ENCODE measurements around the gene SSPN. TPM values are rescaled to one million over a fixed set of nuclear protein-coding genes. Genes with fewer than 3 reads are reported as not detected.

SSPN gene
- total RNA-seq, 2 experiments from 2014 or later = not detected

DNA sequence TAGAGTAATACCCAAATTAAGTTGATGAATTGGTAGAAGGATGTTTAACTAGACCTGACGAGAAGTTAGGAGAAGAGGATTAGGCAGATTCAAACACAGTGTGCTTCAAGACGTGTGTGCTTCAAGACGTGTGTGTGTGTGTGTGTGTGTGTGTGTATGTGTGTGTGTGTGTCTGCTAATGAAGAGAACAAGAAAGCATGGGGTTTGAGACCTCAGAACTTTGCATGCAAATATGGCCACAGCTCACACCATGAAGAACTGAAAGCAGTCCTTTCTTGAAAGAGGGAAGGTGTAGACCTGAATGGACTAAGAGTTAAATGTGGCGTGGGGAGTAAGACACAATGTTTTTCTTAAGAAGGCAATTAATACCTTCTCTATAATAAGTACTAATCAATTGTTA is 32.5 kb upstream of the SSPN start:
- H3K9me3 Mint-ChIP-seq (ENCODE audit: low read depth) = no peaks in the 10 kb centered on the region
- ChIA-PET CTCF (interaction anchor here (0.6 kb wide), 1 partner anchor 18 kb away, joined by 3 read pairs; no protein-coding TSS in a partner anchor), POLR2A (no interaction called here)
- peaks cover 20% of the 10 kb centered on the region for H3K27me3 Mint-ChIP-seq
- no peak overlapping the region for H3K4me3 Mint-ChIP-seq
- H3K36me3 Mint-ChIP-seq (ENCODE audit: low read depth) = no peaks in the 10 kb centered on the region
- intact Hi-C loops (cut with DNase I, micrococcal nuclease) = no loop called here
- no peak overlapping the region for H3K27ac Mint-ChIP-seq
- no peaks in the 10 kb centered on the region for H3K4me1 Mint-ChIP-seq
- ATAC-seq (no peak), DNase-seq (no peak)

DNA sequence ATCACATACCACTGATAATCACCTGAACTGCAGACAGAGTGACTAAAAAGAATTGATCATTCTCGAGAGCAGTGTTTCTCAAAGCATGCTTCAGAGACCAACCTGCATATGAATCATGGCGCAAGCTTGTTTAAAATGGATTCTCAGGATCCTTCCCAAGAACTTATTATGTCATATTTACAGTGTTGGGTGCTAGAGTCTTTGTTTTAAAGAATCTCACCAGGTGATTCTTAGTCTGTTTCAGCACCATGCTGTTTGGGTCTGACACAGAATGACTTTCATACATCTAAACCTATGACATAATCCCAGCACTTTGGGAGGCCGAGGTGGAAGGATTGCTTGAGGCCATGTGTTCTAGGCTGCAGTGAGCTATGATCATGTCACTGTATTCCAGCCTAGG is 31.3 kb upstream of the SSPN start:
- no peak overlapping the region for H3K27ac Mint-ChIP-seq
- peaks cover 17% of the 10 kb centered on the region for H3K27me3 Mint-ChIP-seq
- no peak overlapping the region for H3K4me3 Mint-ChIP-seq
- intact Hi-C loops (cut with DNase I, micrococcal nuclease) = no loop called here
- ChIA-PET CTCF (interaction anchor here (1.3 kb wide), 1 partner anchor 9 kb away, joined by 4 read pairs; no protein-coding TSS in a partner anchor), POLR2A (no interaction called here)
- no peaks in the 10 kb centered on the region for H3K36me3 Mint-ChIP-seq (ENCODE audit: low read depth)
- H3K4me1 Mint-ChIP-seq = no peaks in the 10 kb centered on the region
- DNase-seq (no peak), ATAC-seq (no peak)
- no peaks in the 10 kb centered on the region for H3K9me3 Mint-ChIP-seq (ENCODE audit: low read depth)

DNA sequence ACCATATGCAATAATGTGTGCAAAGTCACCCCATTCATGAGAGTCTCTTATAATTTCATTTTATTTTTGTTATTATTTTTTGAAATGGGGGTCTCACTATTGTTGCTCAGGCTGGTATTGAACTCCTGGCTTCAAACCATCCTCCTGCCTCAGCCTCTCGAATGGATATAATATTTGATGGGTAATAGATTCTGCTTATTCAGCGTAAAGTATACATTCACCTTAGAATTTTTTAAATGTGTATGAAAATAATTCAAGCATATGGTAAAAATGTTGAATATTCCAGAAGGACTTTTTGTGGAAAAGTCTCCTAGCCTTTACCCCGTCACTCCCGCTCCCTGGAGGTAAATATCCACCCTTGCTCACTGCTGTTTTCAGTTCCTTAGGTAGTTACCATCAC is 23.4 kb upstream of the SSPN start:
- Mint-ChIP-seq H3K36me3 (ENCODE audit: low read depth) (no peaks in the 10 kb centered on the region), H3K4me3 (no peak overlapping the region), H3K27ac (no peak overlapping the region), H3K27me3 (peaks cover 15% of the 10 kb centered on the region), H3K4me1 (no peaks in the 10 kb centered on the region), H3K9me3 (ENCODE audit: low read depth) (no peaks in the 10 kb centered on the region)
- intact Hi-C loops (cut with DNase I, micrococcal nuclease) = no loop called here
- CTCF ChIA-PET = interaction anchor here (0.6 kb wide), 2 partner anchors 469 to 597 kb away, joined by 3 to 5 read pairs; no protein-coding TSS in a partner anchor
- DNase-seq (no peak), ATAC-seq (no peak)
- POLR2A ChIA-PET = no interaction called here

DNA sequence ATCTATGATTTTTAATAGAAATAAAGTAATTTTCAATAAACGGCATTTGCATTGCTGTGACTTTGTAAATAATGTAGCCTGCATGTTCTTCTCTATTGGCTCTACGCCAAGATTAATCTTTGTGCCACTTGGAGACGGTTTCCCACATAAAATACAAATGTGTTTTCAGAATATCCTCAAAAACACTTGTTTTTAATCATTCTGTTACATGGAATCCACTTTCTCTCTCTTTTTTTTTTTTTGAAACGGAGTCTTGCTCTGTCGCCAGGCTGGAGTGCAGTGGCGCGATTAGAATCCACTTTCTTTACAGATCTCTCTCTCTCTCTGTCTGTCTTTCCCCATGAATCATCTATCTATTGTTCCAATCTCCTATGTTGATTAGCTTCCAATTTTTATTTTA is 22.8 kb upstream of the SSPN start:
- H3K9me3 Mint-ChIP-seq (ENCODE audit: low read depth) = no peaks in the 10 kb centered on the region
- ChIA-PET CTCF (interaction anchor here (0.5 kb wide), 1 partner anchor 421 kb away, joined by 3 read pairs; no protein-coding TSS in a partner anchor), POLR2A (no interaction called here)
- H3K36me3 Mint-ChIP-seq (ENCODE audit: low read depth) = no peaks in the 10 kb centered on the region
- H3K27me3 Mint-ChIP-seq = peaks cover 15% of the 10 kb centered on the region
- ATAC-seq (no peak), DNase-seq (no peak)
- H3K4me3 Mint-ChIP-seq = no peak overlapping the region
- no peaks in the 10 kb centered on the region for H3K4me1 Mint-ChIP-seq
- no peak overlapping the region for H3K27ac Mint-ChIP-seq
- intact Hi-C loops (cut with DNase I, micrococcal nuclease) = no loop called here

DNA sequence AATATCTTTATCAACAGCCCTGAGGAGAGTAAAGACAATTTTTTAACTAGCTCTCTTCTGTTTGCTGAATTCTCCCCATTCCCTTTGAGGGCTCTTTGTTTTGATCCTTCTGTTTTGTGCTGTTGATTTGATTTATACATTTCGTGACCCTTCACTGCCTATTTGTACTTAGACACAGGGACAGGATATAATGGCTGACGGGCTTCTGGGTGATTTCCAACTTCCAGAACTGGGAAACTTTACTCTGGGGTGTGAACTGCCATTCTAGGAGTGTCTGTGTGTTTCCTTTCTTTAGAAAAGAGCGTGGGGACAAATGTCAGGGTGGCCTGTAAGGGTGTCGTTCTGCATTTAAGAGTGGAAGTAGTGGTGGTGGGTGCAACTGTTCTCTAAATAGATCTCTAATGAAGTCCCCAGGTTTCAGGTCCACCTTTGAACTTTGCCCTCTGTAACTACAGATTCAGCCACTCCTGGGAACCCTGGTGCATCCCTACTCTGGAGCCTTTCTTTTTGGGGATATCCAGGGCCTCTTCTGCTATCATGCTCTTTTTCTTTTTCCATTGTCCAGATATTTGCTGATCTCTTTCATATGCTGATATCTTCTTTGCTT is 22.3 kb upstream of the SSPN start:
- POLR2A ChIA-PET = no interaction called here
- Mint-ChIP-seq H3K4me3 (no peak overlapping the region), H3K27ac (no peak overlapping the region), H3K4me1 (no peaks in the 10 kb centered on the region), H3K36me3 (ENCODE audit: low read depth) (no peaks in the 10 kb centered on the region), H3K27me3 (peaks cover 14% of the 10 kb centered on the region), H3K9me3 (ENCODE audit: low read depth) (no peaks in the 10 kb centered on the region)
- intact Hi-C loops (cut with DNase I, micrococcal nuclease) = no loop called here
- no peak for DNase-seq
- ATAC-seq = no peak
- CTCF ChIA-PET = interaction anchor here (0.5 kb wide), 1 partner anchor 420 kb away, joined by 3 read pairs; no protein-coding TSS in a partner anchor

DNA sequence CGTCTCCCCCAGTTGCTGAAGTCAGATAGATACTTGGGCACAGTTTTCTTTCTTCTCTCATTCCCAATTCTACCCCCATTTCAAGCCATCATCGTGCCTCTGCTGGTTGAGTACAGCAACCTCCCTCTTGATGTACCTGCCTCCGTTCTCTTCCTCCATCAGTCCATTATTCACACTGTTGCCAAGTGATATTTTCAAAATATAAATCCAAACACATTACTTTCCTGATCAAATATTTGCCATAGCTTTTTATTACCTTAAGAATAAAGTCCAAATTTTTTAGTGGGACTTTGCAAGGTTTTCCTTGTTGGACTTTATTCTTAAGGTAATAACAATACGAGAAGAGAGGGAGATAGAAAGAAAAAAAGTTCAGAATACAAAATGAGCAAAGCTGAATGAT is 18.6 kb upstream of the SSPN start:
- DNase-seq (no peak), ATAC-seq (no peak)
- Mint-ChIP-seq H3K36me3 (ENCODE audit: low read depth) (no peaks in the 10 kb centered on the region), H3K27me3 (peaks cover 24% of the 10 kb centered on the region), H3K27ac (no peak overlapping the region), H3K4me1 (no peaks in the 10 kb centered on the region), H3K9me3 (ENCODE audit: low read depth) (no peaks in the 10 kb centered on the region), H3K4me3 (no peak overlapping the region)
- intact Hi-C loops (cut with DNase I, micrococcal nuclease) = no loop called here
- ChIA-PET CTCF (no interaction called here), POLR2A (no interaction called here)

DNA sequence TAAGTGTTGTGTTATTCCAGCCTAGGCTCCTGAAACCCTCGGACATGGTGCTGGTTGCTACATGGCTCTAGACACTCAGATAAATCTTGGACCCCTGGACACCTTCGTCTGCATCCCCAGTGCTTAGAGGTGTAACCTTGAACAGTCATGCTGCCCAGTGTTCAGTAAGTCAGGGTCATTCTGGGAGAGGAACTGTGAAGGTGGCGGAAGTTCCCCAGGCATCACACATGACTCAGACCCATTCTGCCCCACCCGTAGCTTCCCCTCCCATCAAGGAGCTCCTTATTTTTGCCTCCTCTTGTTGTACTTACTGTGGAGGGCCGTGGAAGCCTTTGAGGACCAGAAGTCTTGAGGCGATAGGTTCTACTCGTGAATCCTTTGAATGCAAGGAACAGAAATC is 18.1 kb upstream of the SSPN start:
- Mint-ChIP-seq H3K9me3 (ENCODE audit: low read depth) (no peaks in the 10 kb centered on the region), H3K27me3 (peaks cover 24% of the 10 kb centered on the region), H3K4me3 (no peak overlapping the region), H3K36me3 (ENCODE audit: low read depth) (no peaks in the 10 kb centered on the region), H3K4me1 (no peaks in the 10 kb centered on the region), H3K27ac (no peak overlapping the region)
- ATAC-seq = no peak
- DNase-seq = no peak
- POLR2A ChIA-PET = no interaction called here
- CTCF ChIA-PET = interaction anchor here (1.5 kb wide), 1 partner anchor 27 kb away, joined by 3 read pairs; no protein-coding TSS in a partner anchor
- intact Hi-C loops (cut with DNase I, micrococcal nuclease) = no loop called here

DNA sequence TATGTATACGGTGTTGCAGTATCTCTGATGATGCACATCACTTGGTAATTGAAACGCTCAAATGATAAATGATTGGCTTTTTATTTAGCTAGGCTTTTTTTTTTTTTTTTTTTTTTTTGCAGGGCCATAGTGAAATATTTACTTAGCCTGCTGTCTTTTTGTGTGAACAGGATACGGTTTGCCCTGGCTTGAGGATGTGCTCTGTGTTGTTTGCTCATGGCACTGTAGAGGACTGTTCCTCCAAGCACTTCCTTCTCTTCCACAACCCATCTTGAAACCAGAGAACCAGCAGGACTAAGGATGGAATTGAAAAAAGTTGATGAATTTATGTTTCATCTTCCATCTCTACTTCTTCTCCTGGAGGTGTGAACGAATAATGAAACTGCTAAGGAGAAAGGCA is 15.5 kb upstream of the SSPN start:
- intact Hi-C loops (cut with DNase I, micrococcal nuclease) = no loop called here
- ATAC-seq = no peak
- ChIA-PET POLR2A (no interaction called here), CTCF (no interaction called here)
- Mint-ChIP-seq H3K27ac (no peak overlapping the region), H3K36me3 (ENCODE audit: low read depth) (no peaks in the 10 kb centered on the region), H3K4me1 (no peaks in the 10 kb centered on the region), H3K9me3 (ENCODE audit: low read depth) (no peaks in the 10 kb centered on the region), H3K27me3 (peaks cover 23% of the 10 kb centered on the region), H3K4me3 (no peak overlapping the region)
- DNase-seq = no peak

DNA sequence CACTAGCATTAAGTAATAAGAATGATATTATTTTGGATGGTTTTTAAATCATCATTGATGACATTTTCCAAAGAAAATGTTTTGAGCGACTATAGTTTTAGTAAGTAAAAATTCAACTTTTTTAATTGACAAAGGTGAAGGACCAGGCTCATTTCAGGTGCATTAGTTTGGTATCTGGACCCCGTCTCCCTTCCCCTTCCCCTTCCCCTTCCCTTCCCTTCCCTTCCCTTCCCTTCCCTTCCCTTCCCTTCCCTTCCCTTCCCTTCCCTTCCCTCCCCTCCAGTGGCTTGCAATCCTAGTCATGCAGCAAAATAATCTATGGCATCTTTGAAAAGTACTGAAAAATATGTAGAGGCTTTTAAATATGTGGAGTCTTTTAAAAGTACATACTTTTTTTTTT is 13.0 kb upstream of the SSPN start:
- Mint-ChIP-seq H3K36me3 (ENCODE audit: low read depth) (no peaks in the 10 kb centered on the region), H3K4me1 (no peaks in the 10 kb centered on the region), H3K27ac (no peak overlapping the region), H3K27me3 (peaks cover 20% of the 10 kb centered on the region), H3K9me3 (ENCODE audit: low read depth) (no peaks in the 10 kb centered on the region), H3K4me3 (no peak overlapping the region)
- ChIA-PET CTCF (no interaction called here), POLR2A (no interaction called here)
- no peak for DNase-seq
- intact Hi-C loops (cut with DNase I, micrococcal nuclease) = no loop called here
- no peak for ATAC-seq

DNA sequence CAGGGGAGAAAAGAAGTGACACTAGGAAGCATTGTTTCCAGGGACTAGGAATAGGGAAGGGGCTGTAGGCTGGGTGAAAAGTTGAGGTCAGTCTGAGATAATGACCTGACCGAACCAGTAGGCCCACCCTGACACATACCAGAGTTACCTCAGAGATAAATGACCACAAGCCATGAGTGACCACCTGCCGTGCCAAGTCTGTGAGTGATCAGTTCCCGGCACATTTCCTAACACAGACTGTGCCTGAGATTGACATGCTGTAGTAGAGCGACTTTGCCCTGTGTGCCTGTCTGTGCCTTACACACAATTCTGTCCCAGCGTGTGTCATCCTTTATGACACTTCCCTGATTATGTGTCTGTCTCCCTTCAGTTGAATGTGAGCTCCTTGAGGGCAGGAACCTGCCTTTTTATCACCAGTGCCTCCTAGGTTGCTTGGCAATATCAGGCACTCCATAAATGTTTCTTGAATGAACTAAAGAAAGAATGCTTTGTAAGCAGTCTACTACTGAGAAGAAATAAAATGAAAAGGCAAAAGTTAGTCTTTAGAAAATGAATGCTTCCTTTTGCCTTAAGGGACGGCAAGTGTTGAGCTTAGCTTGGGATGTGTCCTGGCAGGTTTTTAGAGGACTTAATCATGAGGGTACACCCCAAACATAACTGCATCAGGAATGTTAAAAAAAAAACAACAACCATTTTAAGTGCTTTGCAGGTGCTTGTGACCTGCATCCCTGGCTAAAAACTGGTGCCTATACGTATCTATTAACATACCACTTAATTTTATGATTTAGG is 9.6 kb upstream of the SSPN start:
- Mint-ChIP-seq H3K27me3 (peaks cover 20% of the 10 kb centered on the region), H3K9me3 (ENCODE audit: low read depth) (no peaks in the 10 kb centered on the region), H3K27ac (no peak overlapping the region), H3K4me1 (peaks cover 7% of the 10 kb centered on the region), H3K4me3 (no peak overlapping the region), H3K36me3 (ENCODE audit: low read depth) (no peaks in the 10 kb centered on the region)
- CTCF ChIA-PET = no interaction called here
- intact Hi-C loops (cut with DNase I, micrococcal nuclease) = no loop called here
- DNase-seq (no peak), ATAC-seq (no peak)
- POLR2A ChIA-PET = no interaction called here

DNA sequence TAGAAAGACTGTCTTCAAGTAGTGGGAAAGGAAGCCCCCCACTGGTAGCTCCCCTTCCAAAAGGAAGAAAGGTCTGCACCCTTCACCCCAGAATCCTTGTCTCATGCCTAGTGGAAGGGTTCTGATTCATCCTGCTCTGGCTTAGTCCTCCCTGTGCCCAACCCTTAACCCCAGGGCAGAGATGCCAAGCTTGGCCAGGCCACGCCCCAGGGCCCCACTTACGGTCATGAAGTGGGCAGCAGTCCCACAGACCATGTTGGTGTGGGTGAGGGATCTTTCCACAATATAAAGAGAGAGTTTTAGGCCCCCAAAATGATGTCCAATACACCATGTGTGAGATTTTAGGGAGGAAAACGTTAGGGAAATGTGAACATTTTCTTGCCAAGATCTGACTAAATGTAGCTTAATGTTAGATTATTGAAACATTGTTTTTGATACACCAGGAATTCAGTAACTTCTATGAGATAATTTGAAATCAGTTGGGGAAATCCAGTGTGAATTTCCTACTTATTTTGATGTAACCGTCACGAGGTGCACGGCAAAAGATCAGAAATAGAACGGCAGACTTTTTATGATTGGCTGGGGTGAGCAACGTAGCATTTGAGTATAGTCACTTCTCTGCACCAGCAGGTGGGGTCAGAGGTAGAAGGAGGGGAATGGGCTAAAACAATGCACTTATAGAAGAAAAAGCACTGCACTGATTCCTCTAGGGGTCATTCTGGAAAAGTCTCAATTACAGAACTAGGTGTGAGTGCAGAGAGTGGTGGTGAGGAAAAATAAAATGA is 8.2 kb upstream of the SSPN start:
- H3K27ac Mint-ChIP-seq = no peak overlapping the region
- no peak for ATAC-seq
- CTCF ChIA-PET = interaction anchor here (0.5 kb wide), 1 partner anchor 64 kb away, joined by 3 read pairs; no protein-coding TSS in a partner anchor
- H3K36me3 Mint-ChIP-seq (ENCODE audit: low read depth) = no peaks in the 10 kb centered on the region
- no peak overlapping the region for H3K4me3 Mint-ChIP-seq
- H3K27me3 Mint-ChIP-seq = peaks cover 22% of the 10 kb centered on the region
- H3K9me3 Mint-ChIP-seq (ENCODE audit: low read depth) = no peaks in the 10 kb centered on the region
- no peak for DNase-seq
- intact Hi-C loops (cut with DNase I, micrococcal nuclease) = no loop called here
- POLR2A ChIA-PET = no interaction called here
- peaks cover 7% of the 10 kb centered on the region for H3K4me1 Mint-ChIP-seq

Data from activated CD4-positive, alpha-beta T cell treated with anti-CD3 and anti-CD28 coated beads for 36 hours (primary cell).